Skeletal muscle tissue (tissue), 4 donors: Measurements from ENCODE around the gene HOXD13. TPM values are rescaled to one million over a fixed set of nuclear protein-coding genes. Genes with fewer than 3 reads are reported as not detected.
A peak's percentile ranks its signal among the peaks of the same experiment; 100 is the strongest.

Source experiments
- H3K27ac ChIP-seq: one replicate; pipeline ENCODE4 v1.7.0; 2013; ENCODE audit warnings: mild to moderate bottlenecking, low read depth, low read length, inconsistent platforms
- H3K27me3 ChIP-seq, 3 donors: one replicate each; pipeline ENCODE4 v1.7.0; 2013; ENCODE audit warnings: low read length in 3 of 3; ENCODE audit not compliant: control insufficient read depth in 3 of 3, insufficient read depth in 3 of 3
- H3K36me3 ChIP-seq, 3 donors: one replicate each; pipeline ENCODE4 v1.7.0; 2013; ENCODE audit warnings: low read length in 3 of 3; ENCODE audit not compliant: control insufficient read depth in 3 of 3, insufficient read depth in 3 of 3
- H3K4me1 ChIP-seq, 3 donors: one replicate each; pipeline ENCODE4 v1.7.0; 2013; ENCODE audit warnings: low read length in 3 of 3, mild to moderate bottlenecking in 3 of 3; ENCODE audit not compliant: control insufficient read depth in 3 of 3, insufficient read depth in 3 of 3
- H3K4me3 ChIP-seq, 3 donors: one replicate each; pipeline ENCODE4 v1.7.0; 2013; ENCODE audit warnings: low read length in 3 of 3
- H3K9ac ChIP-seq, 3 donors: one replicate each; pipeline ENCODE4 v1.7.0; 2013; ENCODE audit warnings: low read length in 3 of 3, mild to moderate bottlenecking in 3 of 3, moderate library complexity in 2 of 3, low read depth in 1 of 3
- H3K9me3 ChIP-seq, 3 donors: one replicate each; pipeline ENCODE4 v1.7.0; 2013; ENCODE audit warnings: low read length in 3 of 3; ENCODE audit not compliant: control insufficient read depth in 3 of 3
- total RNA-seq: library from RNA; depleted of rRNA; stranded (reverse); fragments of >200 nt; gene quantifications from one replicate; pipeline ENCODE4 v1.2.3, GENCODE V29; 2014
- donor health status: Osteomylitis.

HOXD13 gene
- total RNA-seq, 1 donor from 2014 or later = under 0.01 TPM

GRCh38 chr2:176099159-176099727 is 6.7 kb downstream of the HOXD13 start:
- H3K9me3 ChIP-seq = no peaks in the 10 kb centered on the region
- peaks cover 15 to 24% (median 23%) of the 10 kb centered on the region in 3 donors for H3K4me1 ChIP-seq
- H3K9ac ChIP-seq = no peak overlapping the region
- no peak overlapping the region for H3K4me3 ChIP-seq
- no peak overlapping the region for H3K27ac ChIP-seq
- peaks cover 98 to 100% (median 99%) of the 10 kb centered on the region in 3 donors for H3K27me3 ChIP-seq
- no peaks in the 10 kb centered on the region for H3K36me3 ChIP-seq

GRCh38 chr2:176099728-176100546 is 7.4 kb downstream of the HOXD13 start, which contains the start of gene HOXD12:
Gene HOXD12 (plus strand): TSS chr2:176099795. CDS start chr2:176099802, 7 bp downstream.
- no peak within 1 kb of the TSS for H3K4me3 ChIP-seq
- peaks cover 98 to 100% (median 99%) of the 10 kb centered on the region in 3 donors for H3K27me3 ChIP-seq
- H3K9ac ChIP-seq = no peak within 1 kb of the TSS
- H3K9me3 ChIP-seq = no peaks in the 10 kb centered on the region
- H3K27ac ChIP-seq = no peak within 1 kb of the TSS
- H3K36me3 ChIP-seq = no peaks in the 10 kb centered on the region
- H3K4me1 ChIP-seq = peaks cover 15 to 31% (median 27%) of the 10 kb centered on the region in 3 donors

DNA sequence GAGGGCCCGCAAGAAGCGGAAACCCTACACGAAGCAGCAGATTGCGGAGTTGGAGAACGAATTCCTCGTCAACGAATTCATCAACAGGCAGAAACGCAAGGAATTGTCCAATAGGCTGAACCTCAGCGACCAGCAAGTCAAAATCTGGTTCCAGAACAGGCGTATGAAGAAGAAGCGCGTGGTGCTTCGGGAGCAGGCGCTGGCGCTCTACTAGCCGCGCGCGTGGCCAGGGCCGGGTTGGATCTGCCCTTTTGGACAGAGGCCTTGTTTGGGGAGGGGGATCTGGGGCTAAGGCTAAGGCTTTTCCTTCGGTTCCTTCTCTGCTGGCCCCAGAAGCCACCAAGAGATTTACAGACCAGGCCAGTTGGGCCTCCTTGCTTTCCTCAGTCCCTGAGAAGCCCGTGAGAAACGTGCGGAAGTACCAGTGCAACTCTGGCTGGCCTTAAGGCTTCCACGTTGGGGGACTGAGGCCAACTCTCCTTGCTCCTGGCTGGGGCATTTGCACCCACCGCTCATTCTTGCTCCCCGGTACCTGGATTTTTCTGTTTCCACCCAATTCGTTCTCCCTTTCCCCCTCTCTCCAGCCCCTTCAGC is 8.1 kb downstream of the HOXD13 start:
- peaks cover 15 to 34% (median 27%) of the 10 kb centered on the region in 3 donors for H3K4me1 ChIP-seq
- H3K27ac ChIP-seq = no peak overlapping the region
- peaks cover 98 to 100% (median 99%) of the 10 kb centered on the region in 3 donors for H3K27me3 ChIP-seq

GRCh38 chr2:176101216-176101830 is 8.8 kb downstream of the HOXD13 start:
- Histone ChIP-seq H3K27ac (no peak overlapping the region), H3K4me1 (peaks cover 15 to 39% (median 28%) of the 10 kb centered on the region in 3 donors), H3K9ac (no peak overlapping the region), H3K36me3 (no peaks in the 10 kb centered on the region), H3K27me3 (peaks cover 99 to 100% (median 99%) of the 10 kb centered on the region in 3 donors), H3K4me3 (no peak overlapping the region), H3K9me3 (no peaks in the 10 kb centered on the region)

More for the DNA sequence above, 8.1 kb downstream of the HOXD13 start:
- no peak overlapping the region for H3K4me3 ChIP-seq
- no peaks in the 10 kb centered on the region for H3K9me3 ChIP-seq
- no peak overlapping the region for H3K9ac ChIP-seq
- no peaks in the 10 kb centered on the region for H3K36me3 ChIP-seq

DNA sequence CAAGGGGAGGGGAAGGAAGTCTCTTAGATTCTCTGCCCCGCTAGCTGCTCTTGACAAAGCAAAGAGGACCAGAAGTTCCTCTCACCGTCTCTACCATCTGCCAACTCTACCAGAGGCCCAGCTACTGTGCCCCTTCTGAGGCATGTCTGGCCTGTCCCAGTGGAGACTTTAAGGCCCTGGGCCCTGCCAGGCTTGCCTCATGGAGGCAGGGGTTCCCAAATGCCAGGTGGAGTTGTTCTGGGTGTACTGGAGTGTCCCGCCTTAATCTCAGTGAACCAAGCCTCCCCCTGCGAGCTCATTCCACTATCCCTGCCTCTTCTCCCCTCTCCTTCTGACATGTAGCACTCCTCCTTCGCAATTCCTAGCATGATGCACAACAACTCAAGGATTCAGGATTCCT is 9.3 kb downstream of the HOXD13 start:
- Histone ChIP-seq H3K27ac (no peak overlapping the region), H3K9ac (no peak overlapping the region), H3K4me3 (no peak overlapping the region), H3K9me3 (no peaks in the 10 kb centered on the region), H3K36me3 (no peaks in the 10 kb centered on the region), H3K27me3 (peaks cover 97 to 100% (median 97%) of the 10 kb centered on the region in 3 donors), H3K4me1 (peaks cover 10 to 36% (median 27%) of the 10 kb centered on the region in 3 donors)

DNA sequence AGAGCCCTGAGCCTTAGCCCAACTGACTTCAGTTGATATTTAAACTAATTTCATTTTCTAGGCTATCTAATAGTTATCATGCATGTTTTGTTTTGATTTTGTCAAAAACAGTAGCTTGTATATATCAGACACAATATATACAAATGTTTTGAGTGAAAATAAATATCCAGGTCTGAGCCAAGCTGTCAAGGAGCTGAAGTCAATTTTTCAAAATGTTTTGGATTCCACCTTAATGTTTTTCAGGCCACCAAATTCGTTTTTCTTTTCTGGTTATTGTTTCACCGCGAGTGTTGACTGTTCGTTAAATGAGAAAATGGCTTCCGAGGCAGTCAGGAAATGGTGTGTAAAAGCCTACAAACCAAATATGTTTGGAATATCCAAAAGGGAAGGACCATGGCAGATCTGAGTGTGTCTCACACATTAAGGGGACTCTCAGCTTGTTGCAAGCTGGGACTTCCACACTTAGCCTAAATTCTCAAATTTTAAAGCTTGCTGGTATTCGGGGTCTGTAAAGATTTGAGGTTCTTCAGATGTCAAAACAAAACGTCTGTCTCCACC is 9.9 kb downstream of the HOXD13 start:
- Histone ChIP-seq H3K9ac (no peak overlapping the region), H3K4me3 (no peak overlapping the region), H3K36me3 (no peaks in the 10 kb centered on the region), H3K27ac (no peak overlapping the region), H3K9me3 (no peaks in the 10 kb centered on the region), H3K27me3 (peaks cover 96 to 100% (median 97%) of the 10 kb centered on the region in 3 donors), H3K4me1 (peaks cover 10 to 36% (median 25%) of the 10 kb centered on the region in 3 donors)

GRCh38 chr2:176103194-176103593 is 10.7 kb downstream of the HOXD13 start:
- H3K27me3 ChIP-seq = peaks cover 90 to 97% (median 92%) of the 10 kb centered on the region in 3 donors
- H3K4me3 ChIP-seq = no peak overlapping the region
- H3K4me1 ChIP-seq = peaks cover 8 to 29% (median 19%) of the 10 kb centered on the region in 3 donors
- H3K9me3 ChIP-seq = no peaks in the 10 kb centered on the region
- H3K27ac ChIP-seq = no peak overlapping the region
- H3K9ac ChIP-seq = no peak overlapping the region
- no peaks in the 10 kb centered on the region for H3K36me3 ChIP-seq

GRCh38 chr2:176103742-176104315 is 11.3 kb downstream of the HOXD13 start:
- Histone ChIP-seq H3K27me3 (peaks cover 89 to 96% (median 92%) of the 10 kb centered on the region in 3 donors), H3K27ac (no peak overlapping the region), H3K4me1 (peaks cover 11 to 29% (median 17%) of the 10 kb centered on the region in 3 donors), H3K4me3 (peak overlapping the region in 1 of 3 donors; percentile 52), H3K36me3 (no peaks in the 10 kb centered on the region), H3K9me3 (no peaks in the 10 kb centered on the region), H3K9ac (peak overlapping the region in 2 of 3 donors; percentile 32 to 33)
